Vagina (tissue), 2 donors: ENCODE measurements around the gene PAQR4.

Source experiments
- CTCF ChIP-seq, 3 experiments: fragments of 450-650 bp in 2 of 3; fragments of 200-600 bp in 1 of 3; sonication (generic) in 1 of 3; IDR thresholded peaks; one replicate each; pipeline ENCODE4 v1.5.1; 2017 to 2019; ENCODE audit warnings: antibody characterized with exemption in 3 of 3, mild to moderate bottlenecking in 2 of 3, moderate library complexity in 2 of 3
- POLR2A ChIP-seq, 2 donors: fragments of 450-650 bp; IDR thresholded peaks; one replicate each; pipeline ENCODE4 v1.6.1; 2017; ENCODE audit warnings: antibody characterized with exemption in 2 of 2, mild to moderate bottlenecking in 2 of 2, moderate library complexity in 2 of 2
- POLR2AphosphoS5 ChIP-seq, 2 donors: sonication (generic); formaldehyde crosslinking; IDR thresholded peaks; one replicate each; pipeline ENCODE4 v1.9.0; 2017; ENCODE audit warnings: antibody characterized with exemption in 2 of 2, mild to moderate bottlenecking in 2 of 2, low read depth in 1 of 2; ENCODE audit not compliant: insufficient read depth in 1 of 2

GRCh38 chr16:2979669-2980226 is 10.6 kb downstream of the PAQR4 start:
- no peak for TF ChIP-seq CTCF (IDR thresholded peaks at IDR 0.05)
- no peak for TF ChIP-seq POLR2A (IDR thresholded peaks at IDR 0.05)
- no peak for TF ChIP-seq POLR2AphosphoS5 (IDR thresholded peaks at IDR 0.05; ENCODE audit: insufficient read depth in 1 of 2, low read depth in 1 of 2)
